ENCODE measurements around the gene CNGA3.

The CNGA3 gene

DNA sequence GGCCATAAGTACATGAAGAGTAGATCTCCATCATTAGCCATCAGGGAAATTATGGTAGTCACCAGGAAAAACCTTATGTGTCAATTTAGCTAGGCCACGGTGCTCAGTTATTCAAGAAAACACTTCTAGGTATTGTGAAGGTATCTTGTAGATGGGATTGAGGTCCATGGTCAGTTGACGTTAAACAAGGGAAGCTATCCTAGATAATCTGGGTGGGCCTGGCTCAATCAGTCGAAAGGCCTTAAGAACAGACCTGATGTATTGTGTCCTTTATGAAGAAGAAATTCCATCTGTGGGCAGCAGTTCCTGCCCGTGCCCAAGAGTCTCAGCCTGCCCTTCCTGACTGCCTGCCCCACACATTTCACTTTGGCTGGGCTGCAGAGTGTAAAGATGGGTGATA lies 16.7 kb upstream of the CNGA3 start:
- DNase-seq, result no peak

- DNase-seq, result no peak
These were observed 13.3 kb upstream of the CNGA3 start for GRCh38 chr2:98332989-98333388.

DNA sequence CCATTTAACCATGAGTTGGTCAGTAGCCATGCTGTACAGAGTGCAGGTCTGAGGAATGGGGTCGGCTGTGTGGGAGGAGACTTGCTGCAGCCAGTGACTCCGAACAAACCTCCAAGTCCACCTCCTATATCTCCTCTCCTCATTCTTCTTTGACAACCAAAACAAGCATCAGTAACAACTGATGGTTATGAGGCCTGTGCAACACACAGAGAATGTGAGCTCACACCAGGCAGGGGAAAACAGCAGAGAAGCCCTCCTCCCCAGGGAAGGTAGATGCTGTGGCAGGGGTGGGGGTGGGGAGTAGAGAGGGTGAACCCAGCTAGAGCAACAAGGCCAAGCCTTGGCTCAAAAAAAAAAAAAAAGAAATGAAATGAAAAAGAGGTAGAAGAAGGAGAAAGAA lies 12.3 kb upstream of the CNGA3 start:
- DNase-seq, result no peak

- peak; percentile 65 for DNase-seq
These were observed 11.7 kb upstream of the CNGA3 start for GRCh38 chr2:98334439-98335078.

DNA sequence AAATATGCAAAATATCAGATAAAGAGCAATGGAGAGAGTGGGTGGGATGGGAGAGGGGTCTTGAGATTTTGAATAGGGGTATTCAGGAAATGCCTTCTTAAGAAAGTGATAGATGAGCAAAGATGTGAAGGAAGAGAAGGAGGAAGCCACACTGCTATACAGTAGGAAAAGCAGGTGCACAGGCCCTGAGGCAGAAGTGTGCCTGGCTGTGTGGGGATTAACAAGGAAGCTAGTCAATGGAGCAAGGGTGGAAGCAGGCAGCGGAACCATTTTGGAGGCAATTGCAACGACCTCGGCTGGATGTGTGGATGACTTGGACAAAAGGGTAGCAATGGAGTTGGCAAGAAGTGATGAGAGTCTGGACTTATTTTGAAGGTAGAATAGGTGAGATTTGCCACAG lies 11.0 kb upstream of the CNGA3 start:
- no peak for DNase-seq

- no peak for DNase-seq
These were observed 5.0 kb upstream of the CNGA3 start for GRCh38 chr2:98341241-98341640.

DNA sequence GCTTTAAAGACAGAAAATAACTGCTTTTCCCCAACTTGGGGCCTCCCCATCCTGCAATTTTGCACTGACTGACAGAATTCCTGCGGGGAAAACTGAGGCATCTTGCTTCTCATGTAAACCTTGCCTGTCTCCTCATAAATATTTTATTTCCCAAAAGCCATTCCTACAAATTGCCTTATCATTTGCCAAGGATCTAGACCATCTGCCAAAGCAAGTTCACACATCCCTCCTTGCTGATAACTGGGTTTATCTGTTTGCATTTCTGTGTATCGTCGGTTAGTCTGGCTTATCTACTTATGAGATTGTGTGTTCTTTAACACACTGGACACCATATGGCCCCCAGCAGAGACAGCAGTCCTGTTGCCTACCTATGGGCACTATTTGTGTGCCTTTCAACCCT lies 3.0 kb upstream of the CNGA3 start:
- no peak for DNase-seq

DNA sequence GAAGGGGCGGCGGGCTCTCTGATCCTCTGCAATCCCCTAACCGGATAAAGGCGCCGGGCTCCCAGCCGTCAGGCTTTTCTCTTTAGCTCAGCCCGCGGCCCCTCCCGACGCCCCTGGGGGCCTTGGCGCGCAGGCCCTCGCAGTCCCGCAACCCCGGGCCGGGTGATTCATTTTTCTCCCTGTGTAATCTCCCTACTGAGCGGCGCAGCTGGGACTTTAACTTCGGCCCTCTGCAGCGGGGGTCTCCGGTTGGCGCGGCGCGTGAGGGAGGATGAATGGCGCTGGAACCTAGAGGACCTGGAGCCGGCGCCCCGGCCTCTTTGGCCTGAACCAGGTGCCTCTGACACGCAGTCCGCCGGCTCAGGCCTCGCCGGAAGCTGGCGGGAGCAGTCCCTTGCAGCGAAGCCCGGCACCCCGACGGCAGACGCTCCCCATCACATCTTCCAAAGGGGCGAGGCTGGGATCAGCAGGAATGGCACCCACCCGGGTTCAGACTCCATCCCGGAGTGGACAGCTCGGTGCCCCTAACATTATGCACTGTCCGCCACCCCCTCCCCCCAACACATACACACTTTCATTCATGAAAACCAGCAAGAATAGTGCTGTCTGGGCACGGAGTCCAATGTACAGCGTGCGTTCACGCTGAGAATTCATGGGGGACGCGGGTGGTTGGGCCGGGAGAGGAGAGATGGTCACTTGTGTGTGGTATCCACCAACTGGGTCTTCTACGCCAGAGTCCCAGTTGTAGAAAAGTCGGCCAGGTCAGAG lies 1.2 kb downstream of the CNGA3 start:
- DNase-seq, result peak; percentile 81

- peak; percentile 100 for DNase-seq
These were observed 1.9 kb downstream of the CNGA3 start for GRCh38 chr2:98348066-98348561.

GRCh38 chr2:98350411-98350810 lies 4.2 kb downstream of the CNGA3 start:
- no peak for DNase-seq

GRCh38 chr2:98355881-98356280 lies 9.6 kb downstream of the CNGA3 start:
- DNase-seq, result peak; percentile 56

GRCh38 chr2:98356729-98357128 lies 10.5 kb downstream of the CNGA3 start:
- DNase-seq, result peak; percentile 97

- DNase-seq, result no peak
These were observed 11.6 kb downstream of the CNGA3 start for GRCh38 chr2:98357849-98358248.

GRCh38 chr2:98359986-98360385 lies 13.7 kb downstream of the CNGA3 start:
- no peak for DNase-seq

DNA sequence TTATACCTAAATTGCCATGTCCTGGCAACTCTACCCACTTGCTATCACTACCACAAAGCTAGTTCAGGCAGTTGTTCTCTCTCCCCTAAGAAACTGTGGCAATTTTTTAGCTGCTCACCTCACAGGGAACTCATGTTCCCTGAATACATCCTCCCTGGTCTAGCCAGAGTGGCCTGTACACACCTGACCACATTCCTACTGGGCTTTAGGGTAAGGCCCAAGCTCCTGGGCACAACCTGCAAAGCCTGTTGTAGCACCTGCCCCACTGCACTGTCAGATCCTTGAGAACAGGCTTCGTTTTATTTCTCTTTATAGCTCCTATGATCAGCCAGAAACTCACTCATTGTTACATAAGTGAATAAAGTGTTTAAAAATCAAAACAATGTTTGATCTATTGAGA lies 21.5 kb downstream of the CNGA3 start:
- no peak for DNase-seq

DNA sequence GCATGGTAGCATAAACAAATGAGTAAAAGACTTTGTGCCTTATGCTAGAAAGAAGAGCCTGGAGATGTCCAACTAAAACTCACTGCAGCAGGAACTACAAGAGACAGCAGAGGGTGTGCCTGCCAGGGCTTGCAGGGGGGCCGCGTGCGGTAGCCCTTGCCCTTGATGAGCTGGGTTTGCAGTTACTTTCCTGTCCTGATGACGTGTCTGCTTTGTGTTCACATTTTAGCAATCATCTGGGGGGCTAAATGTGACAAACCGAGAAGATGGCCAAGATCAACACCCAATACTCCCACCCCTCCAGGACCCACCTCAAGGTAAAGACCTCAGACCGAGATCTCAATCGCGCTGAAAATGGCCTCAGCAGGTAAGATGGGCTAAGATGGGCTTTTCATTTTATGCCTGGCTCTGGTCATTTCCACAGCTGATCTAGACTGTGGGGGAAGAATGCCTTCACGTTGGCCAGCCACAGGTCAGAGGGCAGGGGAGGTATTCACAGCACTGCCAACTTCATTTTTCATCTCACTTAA lies 23.5 kb downstream of the CNGA3 start:
- no peak for DNase-seq

GRCh38 chr2:98372121-98372520 lies 25.9 kb downstream of the CNGA3 start:
- DNase-seq, result no peak

GRCh38 chr2:98372579-98372978 lies 26.3 kb downstream of the CNGA3 start:
- no peak for DNase-seq

GRCh38 chr2:98374286-98374685 lies 28.0 kb downstream of the CNGA3 start:
- DNase-seq, result no peak

- no peak for DNase-seq
These were observed 28.8 kb downstream of the CNGA3 start for GRCh38 chr2:98374958-98375570.

GRCh38 chr2:98376301-98376910 lies 30.1 kb downstream of the CNGA3 start:
- DNase-seq, result no peak

GRCh38 chr2:98376996-98377395 lies 30.7 kb downstream of the CNGA3 start:
- DNase-seq, result no peak

GRCh38 chr2:98377544-98377943 lies 31.3 kb downstream of the CNGA3 start:
- DNase-seq, result no peak

Data from DMS53 (cell line).